ENCODE measurements around the gene SREBF2. TPM values are rescaled to one million over a fixed set of nuclear protein-coding genes. Genes with fewer than 3 reads are reported as not detected.
"Not testable (repeated sequence)": the region's sequence is repeated elsewhere in the genome, so short reads cannot be mapped to it uniquely, and the experiment has no call there.

SREBF2 gene
- total RNA-seq, 4 donors from 2014 or later, result 26.3 to 63.5 (median 33.8) TPM

- no peak for DNase-seq (ENCODE audit: low spot score)
- no peak for ATAC-seq (ENCODE audit: low FRiP score)
- no peak for TF ChIP-seq CTCF (IDR thresholded peaks at IDR 0.05)
Observed at GRCh38 chr22:41948142-41948541, 115.2 kb downstream of the SREBF2 start.

GRCh38 chr22:41948928-41949296, 116.0 kb downstream of the SREBF2 start:
- ATAC-seq (ENCODE audit: low FRiP score), result not testable (repeated sequence)

GRCh38 chr22:41949297-41949965, 116.5 kb downstream of the SREBF2 start:
- TF ChIP-seq CTCF (IDR thresholded peaks at IDR 0.05), result no peak
- DNase-seq (ENCODE audit: low spot score) (no peak), ATAC-seq (ENCODE audit: low FRiP score) (no peak)

More at GRCh38 chr22:41948928-41949296, 116.0 kb downstream of the SREBF2 start:
- not testable (repeated sequence) for DNase-seq (ENCODE audit: low spot score)

GRCh38 chr22:41951898-41952474, 119.1 kb downstream of the SREBF2 start, which contains the start of gene SMIM45:
SMIM45 (plus strand) TSS chr22:41952150.
- DNase-seq (ENCODE audit: low spot score) (no peak), ATAC-seq (ENCODE audit: low FRiP score) (no peak)
- no peak for TF ChIP-seq CTCF (IDR thresholded peaks at IDR 0.05)

GRCh38 chr22:41952713-41953112, 119.8 kb downstream of the SREBF2 start:
- no peak for TF ChIP-seq CTCF (IDR thresholded peaks at IDR 0.05)
- ATAC-seq (ENCODE audit: low FRiP score) (no peak), DNase-seq (ENCODE audit: low spot score) (no peak)

Small RNA genes within 50 kb of the gene (small RNA-seq; reads per million reads assigned to genes)
- gene MIR33A, result 1.9 reads per million, percentile 37 among the genes with 10 or more reads in this experiment

Other genes starting within 250 kb of the SREBF2 start
- gene PMM1, start 243.3 kb upstream of the SREBF2 start, total RNA-seq, result 100 to 1,000 TPM in 1 of 4 donors, 10 to 100 TPM in 3; 39.3 to 168 (median 73.1) TPM
- gene DESI1, start 212.1 kb upstream of the SREBF2 start, total RNA-seq, result 10 to 100 TPM; 16.0 to 22.1 (median 19.5) TPM
- gene XRCC6, start 211.8 kb upstream of the SREBF2 start, total RNA-seq, result 100 to 1,000 TPM; 168 to 191 (median 181) TPM
- gene SNU13, start 144.2 kb upstream of the SREBF2 start, total RNA-seq, result 100 to 1,000 TPM in 3 of 4 donors, 10 to 100 TPM in 1; 99.0 to 169 (median 126) TPM
- gene MEI1, start 133.6 kb upstream of the SREBF2 start, total RNA-seq, result 10 to 100 TPM in 1 of 4 donors, 1 to 10 TPM in 3; 2.3 to 16.9 (median 2.6) TPM
- gene CCDC134, start 32.4 kb upstream of the SREBF2 start, total RNA-seq, result 1 to 10 TPM; 1.6 to 3.5 (median 3.4) TPM
- gene SHISA8, start 82.0 kb downstream of the SREBF2 start, total RNA-seq, result not detected
- gene TNFRSF13C, start 93.7 kb downstream of the SREBF2 start, total RNA-seq, result under 1 TPM; 0.16 to 0.84 (median 0.22) TPM
- 1 to 10 TPM in 1 of 4 donors, under 1 TPM in 1, not detected in 2; 0.84 to 5.4 TPM for gene CENPM, start 114.0 kb downstream of the SREBF2 start, total RNA-seq
- under 1 TPM in 3 of 4 donors, not detected in 1; 0.13 to 0.72 (median 0.37) TPM for gene SEPTIN3, start 136.3 kb downstream of the SREBF2 start, total RNA-seq
- gene WBP2NL, start 165.7 kb downstream of the SREBF2 start, total RNA-seq, result 1 to 10 TPM in 1 of 4 donors, under 1 TPM in 3; 0.28 to 1.1 (median 0.72) TPM
- gene NAGA, start 237.7 kb downstream of the SREBF2 start, total RNA-seq, result 10 to 100 TPM; 24.8 to 47.6 (median 35.3) TPM
- 10 to 100 TPM in 3 of 4 donors, 1 to 10 TPM in 1; 9.3 to 22.5 (median 13.9) TPM for gene PHETA2, start 241.1 kb downstream of the SREBF2 start, total RNA-seq
- 10 to 100 TPM in 3 of 4 donors, 1 to 10 TPM in 1; 9.9 to 16.2 (median 12.2) TPM for gene SMDT1, start 246.6 kb downstream of the SREBF2 start, total RNA-seq

Measured in omental fat pad (tissue), 4 donors.